ENCODE data around the gene ANAPC7. TPM values are rescaled to one million over a fixed set of nuclear protein-coding genes. Genes with fewer than 3 reads are reported as not detected.
"Not testable (repeated sequence)": the region's sequence is repeated elsewhere in the genome, so short reads cannot be mapped to it uniquely, and the experiment has no call there.

The ANAPC7 gene
- total RNA-seq, 4 donors from 2014 or later, result 31.6 to 66.0 (median 50.7) TPM

- no peak for TF ChIP-seq CTCF (IDR thresholded peaks at IDR 0.05)
- no peak for TF ChIP-seq POLR2A (IDR thresholded peaks at IDR 0.05)
- Histone ChIP-seq H3K27ac (no peak overlapping the region), H3K36me3 (peaks cover 5 to 99% (median 6%) of the 10 kb centered on the region in 3 donors), H3K9me3 (no peaks in the 10 kb centered on the region), H3K27me3 (no peaks in the 10 kb centered on the region), H3K4me3 (no peak overlapping the region), H3K4me1 (no peaks in the 10 kb centered on the region)
- peak in 1 of 3 donors; percentile 13 for DNase-seq
These were observed 59.6 kb downstream of the ANAPC7 start for GRCh38 chr12:110343736-110344555.

DNA sequence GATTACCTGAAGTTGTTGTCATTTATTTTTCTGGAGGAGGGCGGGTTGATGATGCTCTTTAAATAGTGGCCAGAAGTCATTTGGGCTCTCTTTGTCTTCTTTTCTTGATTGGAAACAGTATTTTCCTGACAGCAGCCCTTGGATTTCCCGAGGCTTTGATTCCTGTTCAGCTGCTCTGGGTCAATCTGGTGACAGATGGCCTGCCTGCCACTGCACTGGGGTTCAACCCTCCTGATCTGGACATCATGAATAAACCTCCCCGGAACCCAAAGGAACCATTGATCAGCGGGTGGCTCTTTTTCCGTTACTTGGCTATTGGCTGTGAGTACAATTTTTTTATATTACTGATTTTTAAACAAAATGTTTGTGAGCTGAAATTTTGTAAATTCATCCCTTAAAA lies 60.4 kb downstream of the ANAPC7 start:
- TF ChIP-seq POLR2A (IDR thresholded peaks at IDR 0.05) (no peak), CTCF (IDR thresholded peaks at IDR 0.05) (no peak)

DNA sequence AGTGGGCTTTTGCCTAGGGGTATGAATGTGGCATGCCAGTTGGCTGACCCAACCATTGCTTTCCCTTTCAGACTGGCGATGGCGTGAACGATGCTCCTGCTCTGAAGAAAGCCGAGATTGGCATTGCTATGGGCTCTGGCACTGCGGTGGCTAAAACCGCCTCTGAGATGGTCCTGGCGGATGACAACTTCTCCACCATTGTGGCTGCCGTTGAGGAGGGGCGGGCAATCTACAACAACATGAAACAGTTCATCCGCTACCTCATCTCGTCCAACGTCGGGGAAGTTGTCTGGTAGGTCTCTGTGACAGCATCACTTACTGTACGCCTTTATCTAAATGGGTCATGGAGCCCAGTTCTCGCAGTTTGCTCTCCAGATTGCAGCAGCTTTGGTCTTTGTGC lies 61.4 kb downstream of the ANAPC7 start:
- peak in 1 of 3 donors; percentile 36 for DNase-seq
- H3K27ac ChIP-seq, result no peak overlapping the region

More for the DNA sequence above, 60.4 kb downstream of the ANAPC7 start:
- Histone ChIP-seq H3K9me3 (no peaks in the 10 kb centered on the region), H3K4me3 (no peak overlapping the region), H3K27me3 (no peaks in the 10 kb centered on the region), H3K36me3 (peaks cover 5 to 99% (median 6%) of the 10 kb centered on the region in 3 donors), H3K4me1 (no peaks in the 10 kb centered on the region), H3K27ac (no peak overlapping the region)
- DNase-seq, result peak in 1 of 3 donors; percentile 22

DNA sequence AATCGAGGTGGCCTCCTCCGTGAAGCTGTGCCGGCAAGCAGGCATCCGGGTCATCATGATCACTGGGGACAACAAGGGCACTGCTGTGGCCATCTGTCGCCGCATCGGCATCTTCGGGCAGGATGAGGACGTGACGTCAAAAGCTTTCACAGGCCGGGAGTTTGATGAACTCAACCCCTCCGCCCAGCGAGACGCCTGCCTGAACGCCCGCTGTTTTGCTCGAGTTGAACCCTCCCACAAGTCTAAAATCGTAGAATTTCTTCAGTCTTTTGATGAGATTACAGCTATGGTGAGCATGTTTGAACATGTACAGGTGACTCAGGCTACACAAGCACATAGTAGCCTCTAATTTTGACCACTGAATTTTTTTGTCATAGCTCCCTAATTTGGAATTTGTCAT lies 62.8 kb downstream of the ANAPC7 start:
- Histone ChIP-seq H3K27me3 (no peaks in the 10 kb centered on the region), H3K9me3 (no peaks in the 10 kb centered on the region), H3K36me3 (peaks cover 2 to 99% (median 5%) of the 10 kb centered on the region in 3 donors), H3K4me1 (no peaks in the 10 kb centered on the region), H3K27ac (no peak overlapping the region), H3K4me3 (no peak overlapping the region)
- peak in 1 of 3 donors; percentile 37 for DNase-seq
- no peak for TF ChIP-seq POLR2A (IDR thresholded peaks at IDR 0.05)
- TF ChIP-seq CTCF (IDR thresholded peaks at IDR 0.05), result no peak

More for the DNA sequence above, 61.4 kb downstream of the ANAPC7 start:
- no peak overlapping the region for H3K4me3 ChIP-seq
- no peaks in the 10 kb centered on the region for H3K4me1 ChIP-seq
- no peaks in the 10 kb centered on the region for H3K27me3 ChIP-seq
- no peak for TF ChIP-seq POLR2A (IDR thresholded peaks at IDR 0.05)
- no peaks in the 10 kb centered on the region for H3K9me3 ChIP-seq
- peaks cover 2 to 99% (median 5%) of the 10 kb centered on the region in 3 donors for H3K36me3 ChIP-seq

GRCh38 chr12:110340261-110340660 lies 63.2 kb downstream of the ANAPC7 start:
- H3K9me3 ChIP-seq, H3K4me3 ChIP-seq, H3K27ac ChIP-seq, H3K4me1 ChIP-seq, H3K27me3 ChIP-seq: not testable (repeated sequence)
- peak in 1 of 3 donors; percentile 14 for DNase-seq
- H3K36me3 ChIP-seq, result peaks cover 2 to 99% (median 5%) of the 10 kb centered on the region in 3 donors

DNA sequence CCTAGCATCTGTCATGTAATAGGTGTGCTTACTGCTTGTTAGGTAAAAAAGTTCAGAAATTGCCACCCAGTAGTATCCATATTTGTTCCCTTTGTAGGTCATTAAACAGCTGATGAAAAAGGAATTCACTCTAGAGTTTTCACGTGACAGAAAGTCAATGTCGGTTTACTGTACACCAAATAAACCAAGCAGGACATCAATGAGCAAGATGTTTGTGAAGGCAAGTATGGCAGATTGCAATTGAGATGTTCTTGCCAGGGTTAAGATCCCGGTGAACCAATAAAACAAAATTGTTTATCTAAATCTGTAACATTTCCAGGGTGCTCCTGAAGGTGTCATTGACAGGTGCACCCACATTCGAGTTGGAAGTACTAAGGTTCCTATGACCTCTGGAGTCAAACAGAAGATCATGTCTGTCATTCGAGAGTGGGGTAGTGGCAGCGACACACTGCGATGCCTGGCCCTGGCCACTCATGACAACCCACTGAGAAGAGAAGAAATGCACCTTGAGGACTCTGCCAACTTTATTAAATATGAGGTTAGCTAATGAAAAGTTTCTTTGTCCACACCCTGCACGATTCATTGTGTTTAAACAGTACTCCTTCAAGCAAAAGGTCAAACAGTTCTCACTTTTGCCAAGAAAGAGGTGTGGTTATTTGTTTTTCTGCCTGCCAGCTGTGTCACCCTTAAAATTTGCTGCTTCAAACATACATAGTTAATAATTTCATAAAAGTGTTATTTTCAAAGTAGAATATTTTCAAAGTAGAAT lies 64.1 kb downstream of the ANAPC7 start:
- no peak for TF ChIP-seq POLR2A (IDR thresholded peaks at IDR 0.05)
- no peak for TF ChIP-seq CTCF (IDR thresholded peaks at IDR 0.05)
- Histone ChIP-seq H3K4me1 (no peaks in the 10 kb centered on the region), H3K27me3 (no peaks in the 10 kb centered on the region), H3K4me3 (no peak overlapping the region), H3K36me3 (peaks cover 2 to 99% (median 5%) of the 10 kb centered on the region in 3 donors), H3K9me3 (no peaks in the 10 kb centered on the region), H3K27ac (peak overlapping the region in 1 of 4 donors; percentile 41)
- peak in 1 of 3 donors; percentile 30 for DNase-seq
